ENCODE results near the gene NRF1.
A peak's percentile ranks its signal among the peaks of the same experiment; 100 is the strongest.
"Not testable (repeated sequence)": the region's sequence is repeated elsewhere in the genome, so short reads cannot be mapped to it uniquely, and the experiment has no call there.

NRF1 gene

GRCh38 chr7:129607471-129608120 lies 3.9 kb upstream of the NRF1 start:
- DNase-seq (ENCODE audit: low spot score) = peak; percentile 28

GRCh38 chr7:129609666-129610065 lies 1.9 kb upstream of the NRF1 start:
- peak; percentile 26 for DNase-seq (ENCODE audit: low spot score)

DNA sequence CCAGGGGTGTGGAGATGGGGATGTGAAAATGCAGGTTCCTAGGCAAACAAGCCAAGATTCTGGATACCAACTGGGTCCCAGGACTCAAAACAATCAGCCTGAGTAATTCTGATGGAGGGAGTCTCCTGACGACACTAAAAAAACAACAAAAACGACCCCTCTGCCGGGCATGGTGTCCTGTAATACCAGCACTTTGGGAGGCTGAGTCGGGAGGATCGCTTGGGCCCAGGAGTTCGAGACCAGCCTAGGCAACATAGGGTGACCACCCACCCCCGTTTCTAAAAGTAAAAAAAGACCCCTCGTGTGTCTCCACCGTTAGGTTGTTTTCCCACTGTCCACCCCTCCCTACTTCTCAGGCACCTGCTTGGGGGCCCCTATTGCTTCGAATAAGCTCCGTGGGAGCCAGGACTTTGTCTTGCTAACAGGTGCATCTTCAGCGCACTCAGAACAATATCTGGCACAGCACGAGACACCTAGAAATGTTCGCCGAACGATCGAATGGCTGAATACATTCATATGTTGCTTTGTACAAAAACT lies 743 bp upstream of the NRF1 start:
- DNase-seq (ENCODE audit: low spot score) = no peak

DNA sequence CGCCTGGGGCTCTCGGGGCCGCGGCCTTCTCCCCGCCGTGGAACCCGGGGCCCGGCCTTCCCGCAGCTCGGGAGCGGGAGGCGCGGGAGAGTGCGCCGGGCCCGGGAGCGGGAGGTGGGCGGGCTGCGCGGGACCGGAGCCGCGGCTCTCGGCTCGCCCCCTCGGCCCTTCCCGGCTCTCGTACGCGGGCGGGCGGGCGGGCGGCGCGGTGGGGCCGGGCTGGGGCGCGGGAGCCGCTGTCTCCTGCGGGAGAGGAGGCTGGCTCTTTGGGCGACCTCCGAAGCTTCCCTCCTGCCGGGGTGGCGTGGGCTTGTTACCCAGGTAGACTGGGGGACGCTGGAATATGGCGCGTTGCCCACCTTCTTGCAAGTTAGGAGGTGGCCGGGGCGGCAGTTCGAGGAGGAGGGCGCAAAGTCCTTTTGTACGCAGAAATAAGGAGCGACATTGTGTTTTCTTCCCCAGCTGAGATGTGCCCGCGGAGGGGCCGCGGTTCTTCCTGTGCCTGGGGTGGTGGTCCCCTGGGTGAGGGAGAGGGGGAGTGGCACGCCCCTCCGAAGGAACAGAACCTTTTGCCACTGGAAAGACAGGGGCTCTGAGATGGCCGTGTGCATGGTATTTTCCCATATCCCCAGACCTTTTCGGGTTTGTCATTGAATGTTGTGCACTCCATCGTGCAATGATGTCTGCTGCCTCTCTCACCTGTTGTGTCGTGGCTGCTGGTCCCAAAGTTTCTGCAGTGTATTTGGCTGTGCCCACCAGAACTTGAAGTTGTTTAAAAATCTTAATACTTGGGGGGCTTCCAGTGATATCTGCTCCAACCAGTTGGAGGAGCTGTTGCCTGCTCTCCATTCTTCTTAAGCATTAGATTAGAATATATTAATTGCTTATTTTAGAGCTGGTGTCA lies 844 bp downstream of the NRF1 start:
- peak; percentile 39 for DNase-seq (ENCODE audit: low spot score)

- DNase-seq (ENCODE audit: low spot score) = no peak
Measured at GRCh38 chr7:129613016-129613337, 1.5 kb downstream of the NRF1 start.

DNA sequence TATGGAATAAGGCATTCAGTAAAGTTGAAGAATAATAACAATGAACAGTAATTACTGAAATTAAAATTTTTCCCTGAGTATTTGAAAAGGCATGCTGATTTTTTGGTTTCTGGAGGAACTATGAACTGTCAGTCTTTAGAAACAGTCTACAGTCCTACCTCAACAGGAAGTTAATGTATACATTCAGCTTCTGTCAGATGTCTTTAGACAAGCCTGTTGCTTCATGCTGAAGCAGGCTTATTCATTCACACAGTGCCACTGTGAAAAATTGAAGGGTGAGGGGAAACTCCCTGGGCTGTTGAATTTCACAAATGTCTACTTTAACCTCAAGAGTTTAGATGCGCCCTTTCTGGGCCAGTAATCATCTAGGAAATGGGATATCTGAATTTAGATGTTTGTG lies 3.5 kb downstream of the NRF1 start:
- no peak for DNase-seq (ENCODE audit: low spot score)

DNA sequence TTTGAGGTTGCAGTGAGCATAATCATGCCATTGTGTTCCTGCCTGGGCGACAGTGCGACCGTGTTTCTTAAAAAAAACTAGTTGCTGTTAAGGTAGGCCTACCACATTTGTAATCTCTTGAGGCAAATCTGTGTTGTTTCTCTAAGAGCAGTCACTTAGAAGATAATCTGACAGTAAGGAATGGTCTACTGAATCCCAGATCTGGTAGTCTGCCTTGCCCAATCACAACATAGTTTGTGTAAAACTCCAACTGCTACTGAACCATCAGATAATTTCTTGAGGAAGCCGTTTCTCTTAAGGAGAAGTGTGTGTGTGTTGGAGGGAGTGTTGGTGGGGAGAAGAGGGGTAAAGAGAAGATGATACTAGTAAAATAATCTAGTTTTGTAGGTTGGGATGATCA lies 5.0 kb downstream of the NRF1 start:
- DNase-seq (ENCODE audit: low spot score) = no peak

- DNase-seq (ENCODE audit: low spot score) = no peak
Measured at GRCh38 chr7:129617178-129617577, 5.7 kb downstream of the NRF1 start.

GRCh38 chr7:129617652-129618051 lies 6.1 kb downstream of the NRF1 start:
- no peak for DNase-seq (ENCODE audit: low spot score)

DNA sequence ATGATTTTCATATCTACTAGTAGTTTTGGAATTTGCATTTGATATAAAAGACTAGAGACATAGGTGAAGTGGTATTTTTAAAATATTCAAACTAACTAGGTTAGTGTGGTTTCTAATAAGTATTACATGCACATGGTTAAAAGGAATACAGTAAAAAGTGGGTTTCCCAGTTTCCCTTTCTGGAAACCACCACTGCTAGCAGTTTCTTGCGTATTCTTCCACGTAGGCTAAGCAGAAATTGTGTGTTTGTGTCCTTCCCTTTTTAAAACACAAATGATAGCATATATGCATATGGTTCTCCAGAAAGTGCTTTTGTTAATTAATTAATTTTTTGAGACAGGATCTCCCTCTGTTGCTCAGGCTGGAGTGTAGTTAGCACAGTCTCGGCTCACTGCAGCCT lies 15.4 kb downstream of the NRF1 start:
- no peak for DNase-seq (ENCODE audit: low spot score)

DNA sequence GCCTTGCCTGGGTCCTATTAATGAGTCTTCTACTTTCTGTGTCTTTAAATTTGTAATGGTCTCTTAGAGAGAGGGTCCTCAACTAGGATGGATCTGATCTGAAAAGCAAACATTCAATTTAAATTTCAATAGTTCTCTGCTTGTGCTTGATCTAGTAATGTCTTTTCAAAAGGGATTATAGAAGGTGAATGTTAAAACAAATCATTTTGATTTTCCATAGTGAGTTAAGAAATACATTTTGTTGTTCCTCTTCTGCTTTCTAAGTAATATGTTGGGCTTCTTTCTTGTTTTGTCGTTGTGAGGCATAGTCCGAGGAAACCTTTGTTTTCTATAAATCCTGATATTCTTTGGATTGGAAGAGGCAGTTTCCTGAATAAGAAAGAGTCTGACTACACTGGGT lies 18.8 kb downstream of the NRF1 start:
- DNase-seq (ENCODE audit: low spot score) = no peak

GRCh38 chr7:129634361-129635034 lies 23.0 kb downstream of the NRF1 start:
- DNase-seq (ENCODE audit: low spot score) = no peak

DNA sequence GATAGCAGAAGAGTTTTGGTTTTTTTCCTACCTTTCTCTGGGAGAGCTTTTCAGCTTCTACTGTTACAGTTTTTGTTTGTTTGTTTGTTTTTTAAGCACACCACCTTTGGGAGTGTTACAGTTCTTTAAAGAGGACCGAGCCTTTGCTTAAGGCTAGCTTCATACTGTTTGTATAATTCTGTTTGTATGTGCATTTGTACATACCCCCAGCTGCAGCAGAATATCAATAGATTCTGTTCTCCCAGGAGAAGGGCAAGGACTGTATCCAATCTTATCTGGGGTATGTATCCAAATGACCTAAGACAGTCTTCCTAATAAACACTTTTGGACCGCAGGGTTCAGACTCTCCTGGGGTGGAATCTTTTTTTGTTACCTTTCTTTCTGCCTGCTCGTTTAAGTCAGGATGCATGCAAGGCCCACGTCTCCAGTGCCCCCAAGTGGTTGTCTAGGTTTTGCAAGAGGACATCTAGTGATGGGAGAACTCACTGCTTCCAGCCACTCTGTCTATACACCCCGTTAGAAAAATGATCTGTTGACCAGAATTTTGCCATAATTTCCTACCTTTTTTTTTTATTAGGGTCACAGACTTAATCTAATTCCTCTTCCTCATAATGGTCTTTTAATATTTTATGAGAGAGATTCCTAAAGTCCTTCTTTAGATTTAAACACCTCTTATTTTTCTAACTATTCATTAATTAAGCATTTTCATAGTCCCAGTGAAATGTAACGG lies 23.9 kb downstream of the NRF1 start:
- peak; percentile 77 for DNase-seq (ENCODE audit: low spot score)

GRCh38 chr7:129636030-129636550 lies 24.6 kb downstream of the NRF1 start:
- DNase-seq (ENCODE audit: low spot score) = not testable (repeated sequence)

DNA sequence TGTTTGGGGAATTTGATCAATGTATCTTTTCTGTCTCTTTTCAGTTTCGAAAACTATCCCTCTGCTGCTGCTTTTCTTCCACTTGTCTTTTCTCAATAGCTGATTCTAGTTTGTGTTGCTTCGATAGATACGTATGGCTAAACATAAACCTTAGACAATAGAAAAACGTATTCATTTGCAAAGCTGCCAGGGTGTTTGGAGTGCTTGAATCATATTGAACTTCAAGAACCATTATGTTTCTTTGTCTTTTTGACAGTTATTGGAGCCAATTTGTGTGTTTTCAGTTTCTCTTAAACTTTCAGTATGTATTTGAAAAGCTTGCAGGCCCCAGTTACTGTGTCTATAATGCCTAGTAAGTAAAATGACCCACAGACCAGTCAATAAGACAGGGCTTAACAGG lies 25.1 kb downstream of the NRF1 start:
- no peak for DNase-seq (ENCODE audit: low spot score)

- DNase-seq (ENCODE audit: low spot score) = no peak
Measured at GRCh38 chr7:129640400-129640799, 28.9 kb downstream of the NRF1 start.

DNA sequence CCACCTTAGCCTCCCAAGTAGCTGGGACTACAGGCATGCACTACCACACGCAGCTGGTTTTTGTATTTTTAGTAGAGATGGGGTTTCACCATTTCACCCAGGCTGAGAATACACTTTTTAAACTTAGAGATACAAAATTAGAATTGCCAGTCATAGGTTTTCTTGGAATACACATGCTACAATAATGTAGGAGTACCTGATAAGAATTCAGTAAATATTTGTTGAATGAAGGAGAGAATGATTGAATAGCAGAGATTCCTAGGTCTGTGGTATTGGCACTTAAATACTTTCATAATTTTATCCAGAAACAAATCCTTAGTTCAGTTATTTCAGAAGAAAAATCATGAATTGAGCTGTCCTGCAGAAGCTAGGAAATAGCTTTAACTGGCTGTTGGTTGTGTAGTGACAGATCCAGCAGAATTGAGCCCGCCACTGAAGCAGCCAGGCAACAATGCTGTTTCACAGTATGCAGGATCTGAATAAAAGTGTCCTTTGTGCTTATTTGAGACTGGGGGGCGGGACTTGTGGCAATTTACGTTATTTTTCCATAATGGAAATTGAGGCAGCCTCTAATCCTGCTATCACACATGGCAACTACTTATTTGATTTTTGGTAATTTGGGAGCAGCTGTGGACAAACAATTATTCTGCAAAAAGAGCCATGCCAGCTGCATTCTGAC lies 31.5 kb downstream of the NRF1 start:
- DNase-seq (ENCODE audit: low spot score) = no peak

GRCh38 chr7:129643550-129644170 lies 32.1 kb downstream of the NRF1 start:
- no peak for DNase-seq (ENCODE audit: low spot score)

- peak; percentile 69 for DNase-seq (ENCODE audit: low spot score)
Measured at GRCh38 chr7:129644634-129645230, 33.2 kb downstream of the NRF1 start.

DNA sequence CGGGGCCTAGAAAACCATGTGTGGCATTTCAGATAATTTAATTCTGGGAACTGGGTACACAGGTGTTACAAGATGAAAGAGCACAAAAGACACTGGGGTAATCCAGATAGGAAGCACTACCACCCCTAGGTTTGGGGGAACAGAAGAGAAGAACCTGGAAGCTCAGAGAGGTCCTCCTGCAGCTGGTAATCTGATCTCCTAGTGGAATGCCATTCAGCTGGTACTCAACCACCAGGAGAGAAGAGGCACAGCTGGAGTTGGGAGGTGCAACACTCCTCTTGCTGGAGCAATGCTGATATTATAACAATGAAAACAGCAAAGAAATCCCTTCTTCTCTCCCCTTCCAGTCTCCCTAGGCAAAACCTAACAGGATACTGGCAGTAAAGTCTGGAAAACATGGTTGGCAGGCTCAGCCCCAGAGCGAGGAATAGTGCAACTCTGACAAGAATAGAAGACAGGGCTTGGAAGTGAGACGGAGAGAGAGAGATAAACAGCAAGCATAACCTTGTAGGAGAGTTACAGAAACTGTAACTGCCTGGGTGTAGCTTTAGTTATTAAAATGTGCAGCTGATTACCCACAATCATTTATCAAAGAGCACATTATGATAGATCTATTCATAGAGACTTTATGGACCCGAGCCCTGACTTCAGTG lies 35.0 kb downstream of the NRF1 start:
- no peak for DNase-seq (ENCODE audit: low spot score)

All from SW480 (cell line).